Measurements from ENCODE around the gene SEMA5B. TPM values are rescaled to one million over a fixed set of nuclear protein-coding genes. Genes with fewer than 3 reads are reported as not detected.

Gene SEMA5B
- total and polyA plus RNA-seq, 2 experiments from 2014 or later, result 8.0 to 26.8 TPM

GRCh38 chr3:122907471-122907870, 120.1 kb downstream of the SEMA5B start:
- Mint-ChIP-seq H3K27me3 (ENCODE audit: insufficient read depth, low read depth, poor library complexity) (no peaks in the 10 kb centered on the region), H3K4me3 (no peak overlapping the region), H3K4me1 (peaks cover 28% of the 10 kb centered on the region), H3K36me3 (ENCODE audit: low read depth) (no peaks in the 10 kb centered on the region; the same call in 2 of the 3 replicates), H3K27ac (no peak overlapping the region), H3K9me3 (no peaks in the 10 kb centered on the region)
- Histone ChIP-seq H3K27ac (ENCODE audit: low read depth) (no peak overlapping the region), H3K36me3 (ENCODE audit: insufficient read depth) (no peaks in the 10 kb centered on the region), H3K4me3 (no peak overlapping the region), H2AFZ (no peak overlapping the region), H3K9me2 (ENCODE audit: insufficient read depth) (0 out of 2 replicates have a peak, but pooled peaks cover 3% of the 10 kb centered on the region), H3K4me2 (no peak overlapping the region), H3F3A (replicated peaks; ENCODE audit: low read depth) (no peaks in the 10 kb centered on the region), H4K20me1 (replicated peaks; ENCODE audit: insufficient read depth) (no peaks in the 10 kb centered on the region), H3K4me1 (ENCODE audit: insufficient read depth) (no peaks in the 10 kb centered on the region), H3K79me2 (replicated peaks; ENCODE audit: insufficient read depth) (no peaks in the 10 kb centered on the region), H3K27me3 (ENCODE audit: insufficient read depth) (peaks cover 2% of the 10 kb centered on the region)
- ATAC-seq (no peak), DNase-seq (ENCODE audit: low spot score) (no peak)
- TF ChIP-seq ZNF462 (CRISPR knock-in tag; IDR thresholded peaks at IDR 0.05) (no peak), ZNF331 (CRISPR knock-in tag; IDR thresholded peaks at IDR 0.05; ENCODE audit: low read depth) (no peak), JUNB (IDR thresholded peaks at IDR 0.05; ENCODE audit: unreplicated experiment) (no peak), EZH2 (IDR thresholded peaks at IDR 0.05; ENCODE audit: low read depth, unreplicated experiment) (no peak), ETS1 (IDR thresholded peaks at IDR 0.05) (no peak), REST (IDR thresholded peaks at IDR 0.05; ENCODE audit: unreplicated experiment) (no peak), NANOG (IDR thresholded peaks at IDR 0.05; ENCODE audit: borderline replicate concordance) (no peak), CREB1 (CRISPR knock-in tag; IDR thresholded peaks at IDR 0.05; ENCODE audit: low read depth) (no peak), STAT1 (IDR thresholded peaks at IDR 0.05; ENCODE audit: unreplicated experiment) (no peak), ZNF114 (CRISPR knock-in tag; IDR thresholded peaks at IDR 0.05) (no peak), POLR2AphosphoS5 (IDR thresholded peaks at IDR 0.05; ENCODE audit: low read depth) (no peak), EZH2phosphoT487 (IDR thresholded peaks at IDR 0.05; ENCODE audit: unreplicated experiment) (no peak), CTCF (conservative IDR thresholded peaks at IDR 0.05; ENCODE audit: low read depth in 2 of 2) (no peak)
